ENCODE results near the gene CNTNAP4. TPM values are rescaled to one million over a fixed set of nuclear protein-coding genes. Genes with fewer than 3 reads are reported as not detected.

Gene CNTNAP4
- polyA plus RNA-seq, 1 donor = 0.48 TPM

DNA sequence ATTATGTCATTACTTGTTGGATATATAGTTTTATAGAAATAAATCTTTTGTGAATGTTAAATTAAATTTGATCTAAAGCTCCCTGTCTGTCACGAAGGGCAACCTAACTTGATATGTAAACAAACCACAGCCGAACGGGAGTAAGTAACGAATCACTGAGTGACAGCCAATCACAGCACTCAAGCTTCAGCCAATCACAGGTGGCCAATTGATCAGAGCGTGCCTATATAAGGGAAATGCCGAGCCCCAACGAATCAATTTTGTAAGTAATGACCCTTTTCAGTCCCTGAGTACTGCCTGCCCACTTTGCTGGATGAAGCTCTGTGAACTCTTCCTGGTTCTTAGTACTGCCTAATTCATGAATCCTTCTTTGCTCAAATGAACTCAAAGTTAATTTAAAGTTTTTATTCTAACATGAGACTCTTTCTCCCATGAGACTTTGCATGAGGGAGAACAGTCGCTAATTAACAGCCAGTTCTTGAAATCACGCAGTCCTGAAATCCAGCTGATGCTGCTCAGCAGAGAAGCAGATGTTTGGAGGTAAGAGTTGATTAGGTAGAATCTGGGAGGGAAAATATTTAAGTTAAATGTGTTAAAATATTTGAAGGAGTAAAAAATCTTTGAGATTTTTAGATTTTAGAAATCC, 302.2 kb downstream of the CNTNAP4 start:
- DNase-seq = no peak

DNA sequence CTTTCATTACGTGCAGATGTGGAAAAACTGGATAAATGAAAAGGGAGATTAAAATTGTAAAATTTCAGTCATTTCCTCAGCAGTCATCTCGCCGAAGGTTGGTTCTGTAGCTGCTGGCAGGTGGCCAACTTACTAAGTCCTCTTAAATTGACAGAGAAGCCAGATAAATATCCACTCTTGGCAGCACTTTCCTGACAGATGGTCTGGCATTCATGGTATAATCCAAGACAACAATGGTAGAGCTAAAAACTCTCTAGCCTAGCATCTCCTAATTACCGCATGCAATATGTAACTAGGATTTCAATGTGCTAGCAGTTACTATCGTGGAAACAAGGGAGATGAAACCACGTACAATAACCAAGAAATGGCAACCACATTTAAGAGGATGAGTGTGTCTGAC, 306.3 kb downstream of the CNTNAP4 start:
- no peak for DNase-seq

DNA sequence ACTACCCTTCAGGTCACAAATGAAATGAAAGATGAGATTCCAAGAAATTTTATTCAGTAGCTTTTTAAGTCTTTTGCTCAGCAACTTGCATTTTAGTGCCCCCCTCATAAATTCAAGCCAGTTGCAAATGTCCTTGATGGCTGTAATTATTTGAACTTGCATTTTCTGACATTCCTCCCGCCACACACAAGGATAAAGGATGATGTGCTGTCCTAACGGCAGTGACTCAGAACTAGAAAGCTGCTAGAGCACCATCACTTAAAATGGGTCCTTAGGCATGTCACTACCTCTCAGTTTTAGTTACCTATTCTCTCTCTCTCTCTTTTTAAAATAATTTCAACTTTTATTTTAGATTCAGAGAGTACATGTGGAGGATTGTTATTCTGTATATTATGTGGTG, 306.7 kb downstream of the CNTNAP4 start:
- no peak for DNase-seq

- DNase-seq = no peak
Observed at GRCh38 chr16:76598498-76598897, 321.3 kb downstream of the CNTNAP4 start.

DNA sequence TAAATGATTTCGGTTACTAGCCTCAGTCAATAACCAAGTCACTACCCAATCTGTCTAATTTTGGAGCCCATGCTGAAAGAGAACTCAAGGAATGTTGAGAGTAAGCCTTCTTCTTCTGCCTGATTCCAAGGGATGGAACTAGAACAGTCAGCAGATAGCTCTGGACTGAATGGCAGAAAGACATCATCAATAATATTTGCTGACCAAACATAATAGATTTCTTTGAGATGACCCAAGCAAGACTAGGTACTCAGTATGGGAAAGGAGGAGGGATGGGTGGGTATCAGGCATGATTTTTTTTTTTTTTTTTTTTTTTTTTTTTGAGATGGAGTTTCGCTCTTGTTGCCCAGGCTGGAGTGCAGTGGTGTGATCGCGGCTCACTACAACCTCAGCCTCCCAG, 330.1 kb downstream of the CNTNAP4 start:
- no peak for DNase-seq
